ENCODE measurements around the gene KCNQ5. TPM values are rescaled to one million over a fixed set of nuclear protein-coding genes. Genes with fewer than 3 reads are reported as not detected.
"Not testable (repeated sequence)": the region's sequence is repeated elsewhere in the genome, so short reads cannot be mapped to it uniquely, and the experiment has no call there.

KCNQ5 gene
- total RNA-seq, 1 experiment from 2014 or later, result not detected

GRCh38 chr6:72864236-72864635 lies 242.4 kb downstream of the KCNQ5 start:
- no peak for DNase-seq
- Histone ChIP-seq H3K36me3 (no peaks in the 10 kb centered on the region), H3K9me3 (replicated peaks) (no peaks in the 10 kb centered on the region), H3K4me1 (no peaks in the 10 kb centered on the region), H3K27ac (no peak overlapping the region), H3K27me3 (no peaks in the 10 kb centered on the region), H3K4me3 (no peak overlapping the region)

GRCh38 chr6:72864799-72865198 lies 242.9 kb downstream of the KCNQ5 start:
- no peak overlapping the region for H3K27ac ChIP-seq
- DNase-seq, result no peak

GRCh38 chr6:72865467-72865866 lies 243.6 kb downstream of the KCNQ5 start:
- Histone ChIP-seq H3K36me3 (no peaks in the 10 kb centered on the region), H3K9me3 (replicated peaks) (no peaks in the 10 kb centered on the region), H3K4me1 (no peaks in the 10 kb centered on the region), H3K27ac (no peak overlapping the region), H3K4me3 (no peak overlapping the region), H3K27me3 (no peaks in the 10 kb centered on the region)
- DNase-seq, result no peak

More at GRCh38 chr6:72864799-72865198, 242.9 kb downstream of the KCNQ5 start:
- Histone ChIP-seq H3K4me3 (no peak overlapping the region), H3K4me1 (no peaks in the 10 kb centered on the region), H3K36me3 (no peaks in the 10 kb centered on the region), H3K9me3 (replicated peaks) (no peaks in the 10 kb centered on the region), H3K27me3 (no peaks in the 10 kb centered on the region)

GRCh38 chr6:72869621-72870020 lies 247.8 kb downstream of the KCNQ5 start:
- no peaks in the 10 kb centered on the region for H3K36me3 ChIP-seq
- H3K27me3 ChIP-seq, result 0 out of 2 replicates have a peak, but pooled peaks cover 3% of the 10 kb centered on the region
- no peaks in the 10 kb centered on the region for H3K4me1 ChIP-seq
- no peaks in the 10 kb centered on the region for H3K9me3 ChIP-seq (replicated peaks)
- no peak overlapping the region for H3K4me3 ChIP-seq
- DNase-seq, result no peak
- H3K27ac ChIP-seq, result no peak overlapping the region

DNA sequence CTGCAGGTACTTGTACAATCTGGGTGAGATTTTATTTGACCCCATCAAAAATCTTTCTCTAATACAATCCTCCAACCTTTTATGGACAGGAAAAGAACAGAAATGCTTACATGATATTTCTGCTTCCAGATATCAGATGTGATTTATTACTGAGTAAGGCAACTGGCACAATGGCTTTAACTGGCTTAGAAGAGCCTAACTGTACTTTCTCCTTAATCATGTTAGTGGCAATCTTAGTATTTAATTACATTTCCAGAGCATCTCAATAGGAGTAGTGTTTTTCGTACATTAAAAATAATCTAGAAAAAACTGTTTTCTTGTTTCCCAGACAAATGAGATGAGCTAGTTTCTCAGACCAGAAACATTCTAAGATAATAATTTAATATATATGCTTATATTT lies 251.6 kb downstream of the KCNQ5 start:
- 0 out of 2 replicates have a peak, but pooled peaks cover 3% of the 10 kb centered on the region for H3K27me3 ChIP-seq
- H3K9me3 ChIP-seq (replicated peaks), result no peaks in the 10 kb centered on the region
- no peak overlapping the region for H3K27ac ChIP-seq
- DNase-seq, result no peak
- no peaks in the 10 kb centered on the region for H3K4me1 ChIP-seq
- H3K36me3 ChIP-seq, result no peaks in the 10 kb centered on the region
- H3K4me3 ChIP-seq, result no peak overlapping the region

DNA sequence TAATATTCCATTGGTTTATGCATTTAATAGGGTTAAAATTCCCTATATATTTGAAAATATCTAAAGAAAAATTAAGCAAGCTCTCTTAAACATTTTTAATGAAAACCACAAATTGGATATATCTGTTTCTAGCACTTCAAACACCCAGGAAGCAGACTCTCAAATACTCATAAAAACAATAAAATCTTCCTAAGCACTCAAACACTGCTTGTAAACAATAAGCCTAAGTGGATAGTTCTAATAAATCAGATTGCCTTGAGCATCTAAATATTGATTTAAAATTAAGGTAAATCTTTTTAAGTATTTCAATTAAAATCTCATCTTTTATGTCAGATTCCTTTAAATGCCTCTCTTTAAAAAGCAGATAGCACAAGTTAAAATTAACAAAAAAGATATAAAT lies 254.4 kb downstream of the KCNQ5 start:
- Histone ChIP-seq H3K9me3 (replicated peaks) (no peaks in the 10 kb centered on the region), H3K36me3 (no peaks in the 10 kb centered on the region), H3K27ac (no peak overlapping the region), H3K4me3 (no peak overlapping the region), H3K4me1 (no peaks in the 10 kb centered on the region), H3K27me3 (0 out of 2 replicates have a peak, but pooled peaks cover 2% of the 10 kb centered on the region)
- no peak for DNase-seq

GRCh38 chr6:72886170-72886569 lies 264.3 kb downstream of the KCNQ5 start:
- Histone ChIP-seq H3K36me3 (no peaks in the 10 kb centered on the region), H3K9me3 (replicated peaks) (no peaks in the 10 kb centered on the region), H3K4me1 (no peaks in the 10 kb centered on the region), H3K4me3 (no peak overlapping the region), H3K27ac (no peak overlapping the region), H3K27me3 (no peaks in the 10 kb centered on the region)
- no peak for DNase-seq

DNA sequence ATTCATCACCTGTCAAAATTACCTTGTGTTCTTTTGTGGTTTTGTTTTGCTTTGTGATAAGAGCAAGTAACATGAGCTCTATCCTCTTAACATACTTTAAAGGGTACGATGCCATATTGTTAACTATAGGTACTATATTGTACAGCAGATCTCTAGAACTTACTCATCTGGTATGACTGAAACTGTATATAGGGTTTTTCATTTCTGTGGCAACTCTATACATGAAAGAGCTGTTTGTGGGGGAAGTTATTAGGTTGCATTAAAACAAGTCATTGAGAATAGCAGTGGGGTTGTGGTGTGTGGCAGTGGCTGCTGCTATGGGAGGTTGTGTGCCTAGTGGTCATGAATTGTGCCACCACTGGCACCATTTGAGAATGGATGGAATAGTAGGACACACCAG lies 268.4 kb downstream of the KCNQ5 start:
- Histone ChIP-seq H3K27me3 (no peaks in the 10 kb centered on the region), H3K36me3 (no peaks in the 10 kb centered on the region), H3K27ac (no peak overlapping the region), H3K4me3 (no peak overlapping the region), H3K4me1 (peaks cover 4% of the 10 kb centered on the region; the same call in 1 of the 2 replicates), H3K9me3 (replicated peaks) (no peaks in the 10 kb centered on the region)
- no peak for DNase-seq

DNA sequence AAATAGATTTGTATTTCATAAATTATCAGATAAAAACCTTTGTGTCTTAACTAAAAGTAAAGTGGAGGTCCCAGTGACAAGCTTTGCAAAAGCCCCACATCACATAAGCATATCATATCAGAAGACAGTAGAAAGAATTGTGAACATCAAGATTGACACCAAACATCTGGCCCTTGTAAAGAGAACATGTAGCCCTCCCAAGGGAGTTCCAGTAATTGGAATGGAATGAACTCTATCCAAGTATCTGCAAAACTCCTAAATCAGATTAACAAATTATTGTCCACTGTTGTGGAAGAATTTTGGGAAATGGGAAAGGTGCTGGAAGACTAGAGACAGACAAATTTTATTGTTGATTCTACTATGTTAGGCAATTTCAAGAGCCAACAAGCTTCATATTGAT lies 268.8 kb downstream of the KCNQ5 start:
- Histone ChIP-seq H3K4me1 (peaks cover 4% of the 10 kb centered on the region; the same call in 1 of the 2 replicates), H3K27me3 (no peaks in the 10 kb centered on the region), H3K27ac (no peak overlapping the region), H3K9me3 (replicated peaks) (no peaks in the 10 kb centered on the region), H3K36me3 (no peaks in the 10 kb centered on the region), H3K4me3 (no peak overlapping the region)
- peak in 1 of 2 experiments; percentile 17 for DNase-seq

DNA sequence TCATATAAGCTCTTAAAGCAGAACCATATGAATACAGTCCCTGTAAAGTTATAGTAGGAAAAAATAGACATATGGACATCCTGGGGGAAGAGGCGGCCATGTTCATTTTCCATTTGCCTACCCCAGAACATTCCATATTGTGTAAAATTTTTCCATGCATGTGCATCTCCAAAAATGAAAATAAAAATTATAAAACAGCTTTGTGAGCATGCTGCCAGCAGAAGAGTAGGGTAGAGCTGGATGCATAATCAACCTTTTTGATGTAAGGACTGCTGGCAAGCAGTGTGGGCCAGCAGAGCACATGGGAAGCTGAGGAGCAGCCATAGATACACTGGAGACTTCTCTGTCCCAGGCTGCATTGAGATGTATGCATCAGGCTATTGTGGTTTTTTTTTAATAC lies 271.0 kb downstream of the KCNQ5 start:
- Histone ChIP-seq H3K4me1 (peaks cover 4% of the 10 kb centered on the region; the same call in 1 of the 2 replicates), H3K27me3 (no peaks in the 10 kb centered on the region), H3K9me3 (replicated peaks) (no peaks in the 10 kb centered on the region), H3K36me3 (no peaks in the 10 kb centered on the region), H3K4me3 (no peak overlapping the region), H3K27ac (no peak overlapping the region)
- DNase-seq, result no peak

- Histone ChIP-seq H3K27me3 (no peaks in the 10 kb centered on the region), H3K36me3 (no peaks in the 10 kb centered on the region), H3K27ac (no peak overlapping the region), H3K4me1 (peaks cover 4% of the 10 kb centered on the region; the same call in 1 of the 2 replicates), H3K4me3 (no peak overlapping the region), H3K9me3 (replicated peaks) (no peaks in the 10 kb centered on the region)
- DNase-seq, result peak; percentile 35 to 62
Observed at GRCh38 chr6:72894091-72894490, 272.2 kb downstream of the KCNQ5 start.

DNA sequence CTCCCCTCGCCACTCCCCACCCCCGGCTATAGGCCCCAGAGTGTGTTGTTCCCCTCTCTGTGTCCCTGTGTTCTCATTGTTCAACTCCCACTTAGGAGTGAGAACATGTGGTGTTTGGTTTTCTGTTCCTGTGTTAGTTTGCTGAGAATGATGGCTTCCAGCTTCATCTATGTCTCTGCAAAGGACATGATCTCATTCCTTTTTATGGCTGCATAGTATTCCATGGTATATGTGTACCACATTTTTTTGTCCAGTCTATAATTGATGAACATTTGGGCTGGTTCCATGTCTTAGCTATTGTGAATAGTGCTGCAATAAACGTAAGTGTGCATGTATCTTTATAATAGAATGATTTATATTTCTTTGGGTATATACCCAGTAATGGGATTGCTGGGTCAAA lies 276.4 kb downstream of the KCNQ5 start:
- not testable (repeated sequence) for H3K27me3 ChIP-seq; H3K4me1 ChIP-seq; DNase-seq; H3K9me3 ChIP-seq (replicated peaks); H3K4me3 ChIP-seq; H3K36me3 ChIP-seq; H3K27ac ChIP-seq

GRCh38 chr6:72905705-72906478 lies 284.0 kb downstream of the KCNQ5 start:
- H3K4me3 ChIP-seq, result no peak overlapping the region
- DNase-seq, result no peak
- no peak overlapping the region for H3K27ac ChIP-seq
- H3K9me3 ChIP-seq (replicated peaks), result no peaks in the 10 kb centered on the region
- no peaks in the 10 kb centered on the region for H3K4me1 ChIP-seq
- no peaks in the 10 kb centered on the region for H3K36me3 ChIP-seq
- H3K27me3 ChIP-seq, result no peaks in the 10 kb centered on the region

DNA sequence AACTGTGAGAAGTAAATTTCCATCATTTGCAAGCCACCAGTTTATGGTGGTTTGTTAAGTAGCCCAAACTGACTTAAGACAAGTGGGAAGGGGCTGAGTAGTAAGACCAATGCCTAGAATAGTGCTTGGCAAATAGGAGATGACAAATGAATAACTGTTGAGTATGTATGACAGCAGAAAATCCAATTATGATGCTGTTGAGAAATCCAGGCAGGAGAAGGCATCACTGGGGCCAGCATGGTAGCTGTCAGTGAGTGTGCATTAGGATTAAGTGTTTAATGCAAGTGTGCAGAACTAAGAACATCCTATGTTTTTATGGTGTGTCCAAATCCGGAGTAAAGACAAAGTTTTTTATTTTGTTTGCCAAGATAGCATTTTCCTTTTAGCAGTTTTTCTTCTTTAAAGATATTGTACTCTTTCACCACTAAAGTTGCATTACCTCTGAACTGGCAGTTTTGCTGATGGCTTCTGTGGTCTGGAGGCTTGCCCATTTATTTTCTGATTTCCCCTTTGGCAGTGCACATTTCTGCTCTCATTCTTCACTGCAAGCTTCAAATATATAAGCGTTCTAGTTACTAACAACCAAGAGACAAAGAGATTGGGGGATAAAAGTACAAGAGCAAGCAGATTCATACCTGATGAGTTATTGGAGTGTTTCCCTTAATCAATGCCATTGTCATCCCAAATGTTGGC lies 289.7 kb downstream of the KCNQ5 start:
- no peak overlapping the region for H3K27ac ChIP-seq
- no peaks in the 10 kb centered on the region for H3K36me3 ChIP-seq
- H3K27me3 ChIP-seq, result no peaks in the 10 kb centered on the region
- no peaks in the 10 kb centered on the region for H3K9me3 ChIP-seq (replicated peaks)
- no peak for DNase-seq
- no peaks in the 10 kb centered on the region for H3K4me1 ChIP-seq
- H3K4me3 ChIP-seq, result no peak overlapping the region

DNA sequence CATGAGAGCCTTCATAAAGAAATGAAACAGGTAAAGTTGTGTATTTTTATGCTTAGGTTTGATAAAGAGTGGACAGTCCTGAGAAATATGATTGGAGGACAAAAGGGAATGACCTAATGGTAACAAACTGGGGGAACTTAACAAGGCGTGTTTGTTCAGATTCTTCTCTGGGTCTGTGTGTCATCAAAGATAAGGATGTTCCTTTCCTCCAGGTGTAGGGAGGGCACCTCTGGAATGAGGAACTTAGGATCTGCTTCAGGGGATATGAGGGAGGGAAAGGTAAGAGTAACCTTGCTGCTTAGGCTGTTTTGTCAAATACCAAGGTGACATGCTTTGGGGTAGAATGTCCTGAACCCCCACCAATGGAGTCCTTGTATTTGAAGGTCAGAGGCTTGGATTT lies 291.9 kb downstream of the KCNQ5 start:
- Histone ChIP-seq H3K4me1 (no peaks in the 10 kb centered on the region), H3K27me3 (no peaks in the 10 kb centered on the region; the same call in 1 of the 2 replicates), H3K9me3 (replicated peaks) (no peaks in the 10 kb centered on the region), H3K36me3 (no peaks in the 10 kb centered on the region), H3K4me3 (no peak overlapping the region), H3K27ac (no peak overlapping the region)
- DNase-seq, result no peak
